ENCODE data around the gene CRK. TPM values are rescaled to one million over a fixed set of nuclear protein-coding genes. Genes with fewer than 3 reads are reported as not detected.

CRK gene
- total and polyA plus RNA-seq, 2 of the 4 experiments (the other 2 are of a cell fraction): 57.6 to 100 TPM

GRCh38 chr17:1470071-1470754, 14.2 kb upstream of the CRK start:
- H3K4me2 ChIP-seq (ENCODE audit: low read depth, low read length): no peak overlapping the region
- no peak overlapping the region for H3K23ac ChIP-seq (ENCODE audit: low read depth, low read length)
- in situ Hi-C loops (cut with MboI; ENCODE audit: low sequenced_read_pairs): no loop called here
- H3K27me3 ChIP-seq (ENCODE audit: control insufficient read depth, insufficient read depth, low read length): no peaks in the 10 kb centered on the region
- no peak overlapping the region for H3K56ac ChIP-seq (ENCODE audit: extremely low read depth, insufficient read depth, low read length)
- no peak overlapping the region for H2AK5ac ChIP-seq (ENCODE audit: low read depth, low read length)
- H3K9me3 ChIP-seq (ENCODE audit: control insufficient read depth, insufficient read depth, low read length): no peaks in the 10 kb centered on the region
- H3K4ac ChIP-seq (ENCODE audit: low read depth, low read length): no peak overlapping the region
- no peak overlapping the region for H3K14ac ChIP-seq (replicated peaks; ENCODE audit: low read depth, low read length)
- H4K5ac ChIP-seq (ENCODE audit: low read depth, low read length): no peak overlapping the region
- H2AK9ac ChIP-seq (replicated peaks; ENCODE audit: low read depth, low read length, poor library complexity): peak overlapping the region; percentile 65
- no peak overlapping the region for H3K9ac ChIP-seq (ENCODE audit: low read depth, low read length)
- no peak overlapping the region for H3K18ac ChIP-seq (ENCODE audit: low read depth, low read length)
- H2BK120ac ChIP-seq (ENCODE audit: low read depth, low read length): no peak overlapping the region
- no peaks in the 10 kb centered on the region for H3K9me1 ChIP-seq (ENCODE audit: insufficient read depth, low read length)
- CTCF ChIA-PET: no interaction called here
- H2BK20ac ChIP-seq (ENCODE audit: low read depth, low read length): no peak overlapping the region
- no peak overlapping the region for H3K27ac ChIP-seq (ENCODE audit: insufficient read depth, low read length)
- DNase-seq (no peak), ATAC-seq (ENCODE audit: low read depth) (no peak)
- no peak overlapping the region for H3K4me3 ChIP-seq (ENCODE audit: insufficient read depth, low read depth, low read length)
- no peak overlapping the region for H2BK5ac ChIP-seq (ENCODE audit: low read depth, low read length, poor library complexity, severe bottlenecking)
- dilution Hi-C loops (cut with HindIII; ENCODE audit: low sequenced_read_pairs, unreplicated experiment): no loop called here
- POLR2A ChIA-PET (ENCODE audit: unreplicated experiment): no interaction called here
- peaks cover 78% of the 10 kb centered on the region for H3K36me3 ChIP-seq (ENCODE audit: control insufficient read depth, insufficient read depth, low read length)
- H4K20me1 ChIP-seq (ENCODE audit: insufficient read depth, low read length): peaks cover 24% of the 10 kb centered on the region; the same call in 1 of the 2 replicates
- H3K79me1 ChIP-seq (ENCODE audit: low read depth in 1 of 2, low read length in 2 of 2): peaks cover 15 to 39% of the 10 kb centered on the region in 2 experiments
- H3K4me1 ChIP-seq (ENCODE audit: control insufficient read depth, insufficient read depth, low read length): no peaks in the 10 kb centered on the region
- BruUV-seq (replicated peaks): no TSS peak
- WGBS, 2 experiments (ENCODE audit: extremely low coverage in 2 of 2, insufficient read length in 1 of 2): 90% methylated on average over 14 of the region's 33 CpGs; no CpG with 5 or more reads in 1 of the 2 experiments
- intact Hi-C loops (cut with micrococcal nuclease): no loop called here
- no peak overlapping the region for H2BK15ac ChIP-seq (ENCODE audit: low read depth, low read length)
- TF ChIP-seq ELK1 (IDR thresholded peaks at IDR 0.05; ENCODE audit: borderline replicate concordance, low read depth, low read length) (no peak), MXI1 (IDR thresholded peaks at IDR 0.05; ENCODE audit: borderline replicate concordance, low read depth, low read length) (no peak), MAFK (IDR thresholded peaks at IDR 0.05; ENCODE audit: low read depth, low read length) (no peak), RFX5 (IDR thresholded peaks at IDR 0.05; ENCODE audit: low read depth, low read length) (no peak), POLR2A (IDR thresholded peaks at IDR 0.05; ENCODE audit: low read depth, low read length) (no peak)
- H4K91ac ChIP-seq (ENCODE audit: insufficient read depth, low read depth, low read length): no peak overlapping the region
- no peak overlapping the region for H4K8ac ChIP-seq (ENCODE audit: low read depth in 2 of 2, low read length in 2 of 2)
- no peak overlapping the region for H2AFZ ChIP-seq (replicated peaks; ENCODE audit: low read length, poor library complexity)
